HTERT RPE-1 (cell line): ENCODE measurements around the gene MPST.

Experiments used
- in situ Hi-C: fragments of 300-500 bp; cut with MboI; formaldehyde crosslinking; loops from 4 replicates; pipeline ENCODE4 v1.14.3; 2020; ENCODE audit warnings: low sequenced_read_pairs

Gene MPST

DNA sequence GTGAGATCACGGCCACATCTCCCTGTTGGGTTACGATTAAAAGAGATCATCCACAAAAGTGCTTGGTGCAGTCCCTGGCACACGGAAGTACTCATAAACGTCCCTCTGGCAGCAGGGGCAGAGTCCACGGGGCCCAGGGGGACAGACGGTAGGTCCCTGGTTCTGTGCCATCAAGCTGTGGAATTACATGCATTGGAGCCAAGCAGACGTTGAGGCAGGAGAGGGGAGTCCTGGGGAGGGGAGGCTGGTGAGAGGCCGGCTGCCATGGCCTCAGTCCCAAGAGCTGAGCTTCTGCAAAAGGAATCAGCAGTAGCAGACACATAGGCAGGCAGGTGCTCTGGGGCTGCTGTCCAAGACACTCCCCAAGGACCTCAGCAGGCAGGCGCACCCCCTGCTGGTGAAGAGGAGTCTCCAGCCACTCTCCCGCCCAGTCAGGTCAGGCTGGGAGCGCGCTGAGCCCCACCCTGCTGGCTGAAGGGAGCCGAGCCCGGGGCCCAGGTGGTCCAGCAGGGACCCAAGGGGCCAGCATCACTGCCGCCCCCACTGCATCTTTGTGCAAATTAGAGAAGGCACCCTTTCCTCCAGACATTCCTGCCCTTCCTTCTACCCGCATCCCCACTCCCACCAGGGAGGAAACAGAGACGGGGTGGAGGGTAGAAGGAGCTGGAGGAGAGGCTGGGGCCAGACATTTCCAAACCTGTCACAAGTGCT lies 24.4 kb downstream of the MPST start:
- in situ Hi-C loops = no loop called here

DNA sequence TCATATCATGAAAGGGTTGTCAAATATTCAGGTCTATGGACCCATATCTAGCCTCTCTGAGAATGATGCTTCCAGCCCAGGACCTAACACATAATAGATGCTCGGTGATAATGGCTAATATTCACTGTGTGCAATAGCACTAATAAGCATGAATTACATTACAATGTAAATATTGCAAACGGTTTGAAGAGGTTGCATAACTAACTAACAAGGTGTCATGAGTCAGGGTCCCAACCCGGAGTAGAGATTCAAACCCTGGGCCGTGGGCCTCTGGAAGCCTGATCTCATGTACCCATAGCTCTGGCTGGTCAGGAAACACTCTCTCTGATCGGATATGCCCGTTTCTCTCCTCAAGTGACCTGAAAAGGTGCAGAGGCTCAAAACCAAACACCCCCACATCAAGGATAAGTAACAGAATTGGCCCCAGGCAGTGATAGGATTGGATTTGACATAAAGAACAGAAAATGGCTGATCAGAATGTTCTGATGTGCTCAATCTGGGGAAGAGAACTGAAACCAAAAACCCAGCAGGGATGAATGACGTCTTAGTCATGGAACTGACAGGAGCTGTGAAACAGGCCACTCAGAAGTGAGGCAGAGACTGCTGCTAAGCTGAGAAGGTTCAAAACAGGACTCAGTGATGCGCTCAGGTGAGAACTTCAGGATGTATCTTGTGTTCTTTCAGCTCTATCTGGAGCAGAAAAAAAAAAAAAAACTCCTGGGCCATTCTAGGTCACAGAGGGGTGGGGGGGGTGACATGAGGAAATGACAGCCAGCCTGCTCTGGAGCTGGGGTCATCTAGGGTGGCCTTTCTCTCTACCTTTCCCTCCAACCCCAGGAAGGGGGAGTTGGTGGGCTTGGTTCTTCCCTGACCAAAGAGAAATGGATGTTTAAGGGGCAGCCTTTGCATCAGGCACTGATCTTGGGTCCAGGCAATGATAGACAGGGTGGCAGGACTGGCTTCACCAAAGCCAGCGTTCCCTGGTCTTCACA lies 25.4 kb downstream of the MPST start:
- in situ Hi-C loops = no loop called here

DNA sequence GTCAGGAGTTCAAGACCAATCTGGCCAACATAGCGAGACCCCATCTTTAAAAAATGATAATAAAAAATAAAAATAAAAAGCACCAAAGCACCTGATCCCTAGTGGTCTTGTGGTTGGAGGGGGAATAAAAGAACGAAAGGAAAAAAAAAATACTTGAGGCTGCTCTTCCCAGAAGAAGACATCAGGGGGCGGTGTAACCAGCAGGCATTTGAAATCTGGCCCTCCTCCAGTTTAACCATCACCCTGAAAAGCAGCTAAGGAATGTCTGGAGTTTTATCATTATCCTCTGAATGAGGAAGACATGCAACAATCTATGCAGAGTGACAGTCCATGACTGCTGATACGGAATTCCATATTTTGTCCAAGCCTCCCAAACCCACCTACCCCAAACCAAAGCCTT lies 26.4 kb downstream of the MPST start:
- in situ Hi-C loops = no loop called here

DNA sequence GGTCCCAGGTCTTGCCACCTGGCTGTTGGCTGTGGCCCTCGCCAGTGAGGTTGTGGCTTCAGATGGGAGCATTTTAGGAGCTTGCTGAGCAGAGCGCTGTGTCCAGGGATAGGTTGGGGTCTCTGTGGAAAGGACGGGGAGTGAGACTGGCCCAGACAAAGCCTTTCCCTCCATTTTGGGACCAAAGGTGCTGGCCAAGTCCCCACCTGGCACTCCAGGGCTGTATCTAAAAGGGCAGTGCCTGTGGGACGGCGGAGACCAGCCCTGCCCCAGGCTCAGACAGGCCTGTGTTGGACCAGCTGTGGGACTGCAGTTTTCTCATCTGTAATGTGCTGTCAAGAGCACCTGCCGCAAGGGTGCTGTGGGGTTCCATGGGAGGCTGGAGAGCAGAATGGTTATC lies 27.0 kb downstream of the MPST start:
- in situ Hi-C loops = no loop called here

DNA sequence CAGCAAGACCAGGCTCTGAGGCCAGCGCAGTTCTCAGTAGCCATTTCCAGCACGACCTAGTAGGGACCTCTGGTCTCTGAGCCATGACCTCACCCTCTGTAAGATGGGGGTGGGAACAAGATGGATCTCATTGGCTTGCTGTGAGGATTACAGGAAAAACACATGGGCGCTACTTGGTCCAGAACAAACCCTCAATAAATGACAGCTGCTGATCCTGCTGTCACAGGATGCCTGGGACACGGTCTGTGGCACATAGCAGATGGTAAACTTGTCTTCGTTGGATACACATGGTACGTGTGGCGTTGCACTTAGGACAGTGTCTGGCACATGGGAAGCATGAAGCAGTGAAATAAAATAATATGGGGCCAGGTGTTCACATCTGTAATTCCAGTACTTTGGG lies 27.5 kb downstream of the MPST start:
- in situ Hi-C loops = no loop called here

DNA sequence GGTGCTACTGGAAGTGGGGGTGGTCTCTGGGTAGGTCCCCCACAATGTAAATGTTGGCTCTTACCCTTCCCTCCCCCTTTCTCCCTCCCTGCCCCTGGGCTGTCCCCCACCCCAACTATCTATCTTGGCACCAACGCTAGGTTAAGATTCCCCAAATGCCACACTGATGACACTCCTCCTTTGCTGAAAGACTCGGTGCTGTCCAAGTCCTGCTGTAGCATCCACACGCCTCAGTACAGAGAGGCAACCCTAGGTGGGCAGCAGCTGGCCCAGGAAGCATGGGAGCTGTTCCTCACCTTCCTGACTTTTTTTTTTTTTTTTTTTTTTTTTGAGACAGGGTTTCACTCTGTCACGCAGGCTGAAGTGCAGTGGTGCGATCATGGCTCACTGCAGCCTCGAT lies 28.6 kb downstream of the MPST start:
- in situ Hi-C loops = no loop called here

DNA sequence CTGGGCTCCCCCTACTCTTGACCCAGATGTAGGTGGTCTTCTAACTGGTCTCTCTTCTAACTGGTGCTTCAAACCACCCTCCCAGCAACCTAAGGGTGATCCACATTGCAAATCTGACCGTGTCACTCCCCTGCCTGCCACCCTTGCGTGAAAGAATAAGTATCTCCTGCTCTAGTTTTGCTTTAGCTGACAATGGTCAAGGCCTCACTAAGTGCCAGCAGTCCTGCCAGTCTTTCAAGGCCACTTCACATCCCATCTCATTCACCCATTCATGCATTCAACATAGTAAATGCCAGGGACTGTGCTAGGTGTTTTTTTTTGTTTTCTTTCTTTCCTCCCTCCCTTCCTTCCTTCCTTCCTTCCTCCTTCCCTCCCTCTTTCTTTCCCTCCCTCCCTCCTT lies 29.7 kb downstream of the MPST start:
- in situ Hi-C loops = no loop called here

DNA sequence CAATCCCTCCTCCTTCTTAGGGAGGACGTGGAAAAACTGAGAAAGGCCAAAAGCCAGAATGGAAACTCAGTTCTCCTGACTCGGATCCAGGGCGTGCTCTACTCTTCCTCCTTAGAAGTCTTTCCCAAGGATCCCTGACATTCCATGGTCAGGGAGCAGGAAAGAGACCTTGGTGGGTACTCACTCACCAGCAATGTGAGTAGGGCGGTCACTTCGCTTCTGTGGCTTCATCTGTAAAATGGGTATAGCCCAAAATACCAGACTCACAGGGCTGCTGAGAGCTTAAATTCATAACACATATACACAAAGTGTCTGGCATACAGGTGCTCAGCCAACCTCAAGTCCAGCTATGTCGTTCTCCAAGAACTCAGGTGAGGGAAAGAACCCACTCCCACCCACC lies 31.4 kb downstream of the MPST start:
- in situ Hi-C loops = no loop called here

DNA sequence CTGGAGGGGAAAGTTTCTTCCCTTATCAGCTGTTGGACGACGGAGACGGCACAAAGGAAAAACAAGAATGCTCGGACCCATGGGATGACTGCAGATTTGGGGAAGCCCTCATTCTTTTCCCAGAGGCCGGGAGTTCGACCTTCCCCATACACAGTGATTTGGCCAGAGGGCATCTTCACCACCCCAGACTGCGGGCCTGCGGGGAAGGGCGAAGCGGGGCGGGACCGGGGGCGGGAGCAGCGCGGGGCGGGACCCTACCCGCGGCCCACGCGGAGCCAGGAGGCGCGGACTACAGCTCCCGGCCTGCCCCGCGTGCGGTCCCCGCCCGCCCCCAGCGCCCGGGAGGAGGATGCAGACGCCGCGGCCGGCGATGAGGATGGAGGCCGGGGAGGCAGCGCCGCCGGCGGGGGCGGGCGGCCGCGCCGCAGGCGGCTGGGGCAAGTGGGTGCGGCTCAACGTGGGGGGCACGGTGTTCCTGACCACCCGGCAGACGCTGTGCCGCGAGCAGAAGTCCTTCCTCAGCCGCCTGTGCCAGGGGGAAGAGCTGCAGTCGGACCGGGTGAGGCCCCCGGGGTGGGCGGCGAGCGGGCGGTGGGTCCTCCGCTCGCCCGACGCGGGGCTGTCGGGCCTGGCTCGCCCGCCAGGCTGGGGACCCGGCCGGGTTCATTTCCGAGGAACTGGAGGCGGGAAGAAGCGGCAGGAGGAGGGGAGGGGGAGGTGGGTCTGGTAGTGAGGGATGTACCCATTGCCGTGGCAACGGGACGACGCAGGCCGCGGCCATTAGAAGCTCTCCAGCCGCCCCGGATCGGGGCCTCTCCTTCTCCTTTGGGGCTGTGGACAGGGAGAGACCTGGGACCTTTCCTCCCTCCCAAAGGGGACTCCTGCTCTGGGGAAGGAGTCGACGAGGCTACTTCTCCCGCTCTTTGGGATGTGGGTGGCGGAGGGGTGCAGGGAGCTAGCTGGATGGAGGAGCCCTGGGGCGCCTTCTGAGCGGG lies 32.1 kb downstream of the MPST start, which contains the start of gene KCTD17:
Gene KCTD17, plus strand, starts transcription at position 352 of the 995 bp plus-strand sequence. Its CDS starts 19 bp downstream, at position 371.
- in situ Hi-C loops = no loop called here

DNA sequence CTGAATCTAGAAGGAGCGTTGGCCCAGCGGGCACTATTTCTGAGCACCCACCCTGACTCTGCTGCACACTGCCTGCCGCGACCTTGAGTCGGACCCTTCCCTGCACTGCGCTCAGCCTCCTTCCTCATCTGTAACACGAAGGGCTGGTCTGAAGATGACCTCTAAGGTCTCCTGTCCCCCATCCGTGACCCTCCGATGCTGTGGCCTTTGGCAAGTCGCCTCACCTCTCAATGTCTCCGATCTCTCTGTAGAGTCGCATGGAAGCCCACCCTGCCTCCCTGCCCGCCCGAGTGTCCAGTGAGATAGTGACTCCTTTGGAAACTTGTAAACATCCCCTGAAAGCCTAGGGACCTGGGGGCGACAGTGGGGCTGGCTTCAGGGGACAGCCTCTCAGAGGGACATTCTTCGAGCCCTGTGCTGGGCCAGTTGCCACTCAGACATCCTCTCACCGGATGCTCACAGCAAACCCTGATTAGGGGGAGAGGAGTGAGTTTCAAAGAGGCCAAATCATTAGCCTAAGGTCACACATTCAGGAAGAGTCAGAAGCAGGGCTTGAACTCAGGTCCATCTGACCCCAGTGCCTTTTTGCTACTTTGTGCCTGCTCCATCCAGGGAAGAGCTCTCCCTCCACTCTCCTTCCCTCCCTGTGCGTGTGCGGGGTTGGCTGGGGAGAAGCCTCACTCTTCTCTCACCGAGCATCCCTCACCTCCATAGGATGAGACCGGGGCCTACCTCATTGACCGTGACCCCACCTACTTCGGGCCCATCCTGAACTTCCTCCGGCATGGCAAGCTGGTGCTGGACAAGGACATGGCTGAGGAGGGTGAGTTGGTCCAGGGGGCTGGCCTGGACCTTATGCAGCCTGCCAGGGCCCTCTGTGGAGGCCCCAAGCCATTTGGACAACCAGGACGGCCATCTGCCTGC lies 33.1 kb downstream of the MPST start:
- in situ Hi-C loops = no loop called here

DNA sequence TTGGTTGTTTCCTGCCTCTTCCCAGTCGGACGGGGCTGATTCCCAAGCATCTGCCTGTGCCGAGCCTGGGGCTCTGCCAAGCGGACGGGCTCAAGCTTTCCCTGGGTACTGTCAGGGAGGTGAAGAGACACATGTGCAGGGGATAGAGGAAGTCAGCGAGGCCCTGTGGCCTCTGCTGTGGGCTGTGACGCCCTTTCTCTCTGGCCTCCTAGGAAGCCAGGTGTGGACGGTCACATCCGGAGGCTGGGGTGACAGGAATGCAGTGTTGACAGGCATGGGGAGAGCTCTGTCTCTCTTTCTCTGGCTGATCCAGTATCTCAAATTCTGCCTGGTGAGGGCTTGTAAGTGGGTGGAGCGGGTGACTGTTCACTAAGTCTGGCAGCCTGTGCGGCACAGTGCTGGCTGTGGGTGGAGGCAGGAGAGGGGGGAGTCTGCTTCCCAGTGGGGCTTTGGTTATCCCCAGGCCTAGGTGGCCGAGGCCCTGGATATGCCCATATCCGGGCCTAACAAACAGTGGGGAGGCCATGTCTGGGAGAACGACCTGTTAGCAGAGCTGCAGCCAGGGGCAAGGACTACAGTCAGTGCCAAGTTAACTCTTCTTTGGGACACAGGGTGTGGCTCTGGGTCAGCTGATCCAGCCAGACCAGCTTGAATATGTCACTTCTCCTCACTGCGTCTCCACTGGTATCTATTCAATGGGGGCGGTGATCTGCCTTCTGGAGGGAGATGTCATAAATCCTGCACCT lies 33.9 kb downstream of the MPST start:
- in situ Hi-C loops = no loop called here

DNA sequence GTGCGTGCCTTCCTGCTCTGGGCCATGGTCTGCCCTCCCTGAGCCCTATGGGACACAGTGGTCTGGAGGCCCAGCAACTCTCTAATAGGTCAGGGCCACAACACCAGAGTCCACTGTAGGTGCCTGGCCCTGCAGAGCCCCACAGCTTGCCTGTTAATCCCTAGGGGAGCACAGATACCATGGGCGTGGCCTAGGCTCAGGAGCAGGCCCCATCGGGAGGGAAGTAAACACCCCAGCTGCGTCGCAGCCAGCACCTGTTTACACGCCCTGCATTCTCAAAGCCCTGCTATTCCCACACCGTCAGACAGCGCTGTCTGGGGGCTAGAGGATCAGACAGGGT lies 34.5 kb downstream of the MPST start:
- in situ Hi-C loops = no loop called here

DNA sequence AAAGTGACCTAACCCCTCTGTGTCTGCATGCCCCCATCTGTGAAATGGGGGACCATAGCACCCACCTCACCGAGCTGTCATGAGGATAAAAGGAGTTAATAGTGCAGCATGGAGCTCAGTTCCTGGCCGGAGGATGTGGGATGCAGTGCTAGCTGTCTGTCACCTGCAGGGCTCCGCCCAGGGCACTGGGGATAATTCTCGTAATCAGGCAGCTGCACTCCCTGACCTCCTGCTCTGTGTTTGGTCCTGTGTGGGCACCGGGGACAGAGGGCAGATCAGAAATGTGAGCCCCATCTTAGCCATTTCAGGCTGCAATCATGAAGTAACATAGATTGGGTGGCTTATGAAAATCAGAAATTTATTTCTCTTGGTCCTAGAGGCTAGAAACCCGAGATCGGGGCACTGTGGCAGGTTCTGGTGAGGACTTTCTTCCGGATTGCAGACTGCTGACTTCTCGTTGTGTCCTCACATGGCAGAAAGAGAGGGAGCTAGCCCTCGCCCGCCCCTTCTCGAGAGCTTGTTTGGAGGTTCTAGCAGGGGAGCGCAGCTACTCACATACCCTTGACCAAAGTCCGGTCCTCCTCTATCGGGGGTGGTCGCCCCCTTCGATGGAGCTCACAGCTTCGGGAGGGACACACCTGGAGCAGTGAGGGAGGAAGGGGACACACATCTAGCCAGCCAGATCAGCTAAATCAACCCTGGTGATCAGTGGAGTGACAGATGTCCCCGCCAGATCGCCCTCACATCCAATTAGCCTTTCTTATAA lies 35.2 kb downstream of the MPST start:
- in situ Hi-C loops = no loop called here

DNA sequence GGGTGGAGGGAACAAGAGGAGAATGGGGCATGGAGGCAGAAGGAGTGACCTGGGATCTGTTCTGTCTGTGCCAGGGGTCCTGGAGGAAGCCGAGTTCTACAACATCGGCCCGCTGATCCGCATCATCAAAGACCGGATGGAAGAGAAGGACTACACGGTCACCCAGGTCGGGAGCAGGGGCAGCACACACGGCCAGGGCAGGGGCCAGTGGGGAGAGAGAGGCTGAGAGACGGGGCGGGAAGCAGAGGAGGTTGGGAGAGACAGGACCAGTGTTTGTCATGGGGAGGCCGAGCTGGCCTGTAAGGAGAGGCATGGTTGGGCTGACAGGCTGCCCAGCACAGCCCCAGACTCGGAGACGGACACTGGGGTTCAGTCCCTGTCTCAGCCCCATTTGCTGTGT lies 36.7 kb downstream of the MPST start:
- in situ Hi-C loops = no loop called here

DNA sequence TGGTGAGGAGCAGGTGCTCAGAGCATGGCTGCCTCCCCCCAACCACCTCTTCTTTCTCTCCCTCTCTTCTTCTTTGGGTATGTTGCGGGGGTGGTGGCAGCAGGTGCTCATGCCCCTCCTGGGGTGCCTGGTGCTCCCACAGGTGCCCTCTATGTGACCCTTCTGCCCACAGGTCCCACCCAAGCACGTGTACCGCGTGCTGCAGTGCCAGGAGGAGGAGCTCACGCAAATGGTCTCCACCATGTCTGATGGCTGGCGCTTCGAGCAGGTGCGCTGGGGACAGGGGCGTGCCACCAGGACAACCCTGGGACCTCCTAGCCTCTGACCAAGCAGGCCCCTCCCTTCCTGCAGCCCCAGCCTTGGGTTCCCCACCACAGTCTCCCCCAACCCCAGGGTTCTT lies 37.7 kb downstream of the MPST start:
- in situ Hi-C loops = no loop called here

DNA sequence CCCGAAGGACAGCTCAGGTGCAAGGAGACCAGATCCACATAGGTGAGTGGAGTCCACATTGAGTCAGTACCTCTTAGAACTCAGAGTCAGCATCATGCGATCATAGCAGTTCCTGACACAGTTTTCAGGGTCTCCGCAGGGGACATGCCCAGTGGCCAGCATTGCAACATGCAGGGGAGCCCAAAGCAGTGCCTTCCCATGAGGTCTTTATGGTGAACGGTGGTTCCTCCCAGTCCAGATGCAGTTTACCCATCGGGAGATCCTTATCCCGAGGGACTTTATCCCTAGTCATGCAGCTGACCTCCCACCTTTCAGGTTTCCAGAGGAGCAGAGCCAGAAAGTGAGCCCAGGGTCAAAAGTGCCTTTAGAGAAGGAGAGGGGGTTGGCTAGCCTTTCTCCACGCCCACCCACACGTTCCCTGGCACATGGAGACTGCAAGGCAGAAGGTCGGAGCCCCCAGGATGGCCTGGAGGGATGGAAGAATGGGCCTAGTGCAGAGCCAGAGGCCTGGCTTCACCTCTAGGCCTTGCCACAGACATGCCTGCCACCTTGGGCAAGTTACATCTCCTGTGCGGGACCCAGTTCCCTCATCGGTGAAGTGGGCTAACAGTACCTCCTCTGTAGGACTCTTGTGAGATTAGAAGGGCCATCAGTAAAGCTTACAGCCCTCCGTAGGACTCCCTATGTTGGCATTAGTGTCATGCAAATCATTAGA lies 38.4 kb downstream of the MPST start:
- in situ Hi-C loops = no loop called here

DNA sequence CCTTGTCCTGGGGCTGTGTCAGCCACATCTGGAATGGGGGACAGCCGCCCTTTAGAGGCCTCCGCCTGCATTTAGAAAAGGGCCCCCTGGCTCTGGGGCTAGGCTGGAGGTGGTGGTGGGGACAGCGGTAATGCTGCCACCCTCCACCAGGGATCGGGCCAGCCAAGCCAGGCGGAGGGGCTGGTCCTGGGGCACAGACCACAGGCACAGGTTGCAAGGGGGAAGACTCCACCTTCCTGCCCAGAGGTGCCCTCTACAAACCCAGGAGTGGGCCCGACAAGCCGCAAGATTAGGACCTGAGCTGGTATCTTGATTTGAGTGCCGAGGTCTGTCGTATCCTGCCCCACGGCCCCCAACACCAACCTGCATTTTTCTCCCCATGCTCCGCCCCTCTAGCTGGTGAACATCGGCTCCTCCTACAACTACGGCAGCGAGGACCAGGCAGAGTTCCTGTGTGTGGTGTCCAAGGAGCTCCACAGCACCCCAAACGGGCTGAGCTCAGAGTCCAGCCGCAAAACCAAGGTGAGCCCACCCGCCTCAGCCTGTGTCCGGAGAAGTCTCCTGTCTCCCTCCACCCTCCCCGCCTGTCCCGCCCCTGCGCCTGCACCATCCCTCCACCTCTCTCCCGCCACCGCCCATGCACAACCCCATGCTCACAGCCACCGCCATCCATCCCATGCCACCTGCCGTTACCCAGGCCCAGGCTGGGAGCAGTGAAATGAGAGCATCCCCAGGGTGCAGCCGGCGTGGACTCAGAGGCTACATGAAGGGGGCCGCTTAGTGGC lies 39.6 kb downstream of the MPST start:
- in situ Hi-C loops = no loop called here
